ENCODE measurements around the gene ACTG1.

ACTG1 gene

DNA sequence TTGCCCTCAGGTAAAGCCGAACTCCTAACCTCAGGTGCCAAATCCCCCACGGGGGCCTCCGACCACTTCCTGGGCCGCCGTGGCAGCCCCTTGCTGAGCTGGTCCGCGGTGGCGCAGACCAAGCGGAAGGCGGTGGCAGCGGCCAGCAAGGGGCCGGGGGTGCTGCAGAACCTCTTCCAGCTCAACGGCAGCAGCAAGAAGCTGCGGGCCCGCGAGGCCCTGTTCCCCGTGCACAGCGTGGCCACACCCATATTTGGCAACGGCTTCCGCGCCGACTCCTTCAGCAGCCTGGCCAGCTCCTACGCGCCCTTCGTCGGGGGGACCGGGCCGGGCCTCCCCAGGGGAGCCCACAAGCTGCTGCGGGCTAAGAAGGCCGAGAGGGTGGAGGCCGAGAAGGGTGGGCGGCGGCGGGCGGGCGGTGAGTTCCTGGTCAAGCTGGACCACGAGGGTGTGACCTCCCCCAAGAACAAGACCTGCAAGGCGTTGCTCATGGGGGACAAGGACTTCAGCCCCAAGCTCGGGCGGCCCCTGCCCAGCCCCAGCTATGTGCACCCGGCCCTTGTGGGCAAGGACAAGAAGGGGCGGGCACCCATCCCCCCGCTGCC lies 51.6 kb downstream of the ACTG1 start:
- no peak for DNase-seq
